H1 (cell line): ENCODE results near the gene CCDC91. TPM values are rescaled to one million over a fixed set of nuclear protein-coding genes. Genes with fewer than 3 reads are reported as not detected.

Experiments used
- CTCF ChIA-PET: fragments of 300-600 bp; sonication (Branson Sonifier 250); formaldehyde crosslinking; loops from one replicate; lab custom pipeline; 2021; ENCODE audit not compliant: partially characterized antibody; lab: Charles Lee
- POLR2A ChIA-PET: fragments of 300-600 bp; sonication (Branson Sonifier 250); formaldehyde crosslinking; loops from one replicate; lab custom pipeline; 2021; ENCODE audit warnings: inconsistent platforms; ENCODE audit not compliant: partially characterized antibody; lab: Charles Lee
- DNase-seq, 2 experiments: peaks; one replicate each; pipeline versions ENCODE4 v3.0.0 to v3.0.0-alpha.2; 2010 to 2022; ENCODE audit warnings: low spot score in 2 of 2, low read depth in 1 of 2, mixed read lengths in 1 of 2
- FAIRE-seq: peaks from 2 replicates; lab custom pipeline; 2011; peaks lifted over from hg19 to GRCh38; lab: Jason Lieb, UNC
- H2AFZ ChIP-seq: 2 replicates; pipeline ENCODE4 v1.8.1; 2012; ENCODE audit warnings: low read length, inconsistent platforms
- H2AK5ac ChIP-seq: 2 replicates; pipeline ENCODE4 v1.6.1; 2013; ENCODE audit warnings: low read depth, low read length
- H2BK120ac ChIP-seq: replicated peaks from 2 replicates; pipeline ENCODE3; 2013; ENCODE audit warnings: low read depth, low read length, inconsistent platforms
- H2BK12ac ChIP-seq: 2 replicates; pipeline ENCODE4 v1.6.1; 2013; ENCODE audit warnings: low read depth, low read length
- H2BK15ac ChIP-seq: 2 replicates; pipeline ENCODE4 v1.6.1; 2013; ENCODE audit warnings: low read length
- H2BK20ac ChIP-seq: 2 replicates; pipeline ENCODE4 v1.6.1; 2013; ENCODE audit warnings: low read length
- H2BK5ac ChIP-seq: 2 replicates; pipeline ENCODE4 v1.6.1; 2013; ENCODE audit warnings: low read depth, low read length
- H3K14ac ChIP-seq: 2 replicates; pipeline ENCODE4 v1.6.1; 2013; ENCODE audit warnings: inconsistent platforms; ENCODE audit not compliant: insufficient read length
- H3K18ac ChIP-seq: 2 replicates; pipeline ENCODE4 v1.6.1; 2013; ENCODE audit warnings: low read length; ENCODE audit errors: extremely low read depth
- H3K23ac ChIP-seq: 2 replicates; pipeline ENCODE4 v1.6.1; 2013; ENCODE audit warnings: inconsistent platforms; ENCODE audit not compliant: insufficient read length
- H3K23me2 ChIP-seq: 2 replicates; pipeline ENCODE4 v1.6.1; 2013; ENCODE audit warnings: low read depth, low read length
- H3K27ac ChIP-seq: 2 replicates; pipeline ENCODE4 v1.6.1; 2011; ENCODE audit warnings: low read depth, low read length, inconsistent platforms
- H3K27me3 ChIP-seq, 4 experiments: replicated peaks in 1 of 4; 1 replicate in 1 of 4; 2 replicates in 3 of 4; pipeline versions ENCODE4 v1.6.1 to v1.8.1; 2011 to 2013; ENCODE audit warnings: low read length in 3 of 4, mild to moderate bottlenecking in 3 of 4, inconsistent platforms in 2 of 4, mixed read lengths in 2 of 4, moderate library complexity in 1 of 4; ENCODE audit not compliant: control insufficient read depth in 3 of 4, insufficient read depth in 3 of 4; ENCODE audit errors: extremely low read depth in 1 of 4
- H3K36me3 ChIP-seq, 4 experiments: 2 replicates each; pipeline versions ENCODE4 v1.6.1 to v1.8.1; 2011 to 2013; ENCODE audit warnings: mild to moderate bottlenecking in 4 of 4, low read length in 3 of 4, moderate library complexity in 2 of 4, control low read depth in 1 of 4, inconsistent platforms in 1 of 4; ENCODE audit not compliant: insufficient read depth in 4 of 4, control insufficient read depth in 2 of 4
- H3K4ac ChIP-seq: replicated peaks from 2 replicates; pipeline ENCODE3; 2013; ENCODE audit warnings: low read length, low read depth, mixed read lengths, inconsistent platforms; ENCODE audit not compliant: insufficient read length
- H3K4me1 ChIP-seq, 4 experiments: replicated peaks in 1 of 4; 1 replicate in 1 of 4; 2 replicates in 3 of 4; pipeline versions ENCODE4 v1.6.1 to v1.8.1; 2011 to 2013; ENCODE audit warnings: low read length in 3 of 4, inconsistent platforms in 2 of 4, mixed read lengths in 1 of 4; ENCODE audit not compliant: insufficient read depth in 4 of 4, control insufficient read depth in 3 of 4
- H3K4me2 ChIP-seq, 2 experiments: 2 replicates each; pipeline versions ENCODE4 v1.6.1 to v1.8.1; 2011 to 2013; ENCODE audit warnings: low read depth in 2 of 2, low read length in 2 of 2, control low read depth in 1 of 2, inconsistent platforms in 1 of 2, mild to moderate bottlenecking in 1 of 2; ENCODE audit not compliant: insufficient read depth in 1 of 2
- H3K4me3 ChIP-seq, 4 experiments: fragments of 200-600, 300-600 bp in 1 of 4; sonication (generic), shearing (Covaris generic), sonication (Bioruptor Twin) in 1 of 4; 2 replicates each; pipeline versions ENCODE4 v1.5.1 to v1.8.1; 2011 to 2016; ENCODE audit warnings: low read length in 4 of 4, low read depth in 3 of 4, control low read depth in 2 of 4, inconsistent platforms in 2 of 4, mild to moderate bottlenecking in 2 of 4, mixed read lengths in 1 of 4, moderate library complexity in 1 of 4; ENCODE audit not compliant: insufficient read depth in 2 of 4; ENCODE audit errors: extremely low read depth in 1 of 4
- H3K56ac ChIP-seq: replicated peaks from 2 replicates; pipeline ENCODE3; 2013; ENCODE audit warnings: low read depth, mild to moderate bottlenecking, mixed read lengths, low read length, inconsistent platforms; ENCODE audit not compliant: insufficient read length
- H3K79me1 ChIP-seq: 2 replicates; pipeline ENCODE4 v1.6.1; 2013; ENCODE audit warnings: low read depth, low read length, control low read depth
- H3K79me2 ChIP-seq, 2 experiments: 2 replicates each; pipeline versions ENCODE4 v1.6.1 to v1.8.1; 2012 to 2013; ENCODE audit warnings: low read length in 2 of 2, mild to moderate bottlenecking in 2 of 2, inconsistent platforms in 1 of 2; ENCODE audit not compliant: insufficient read depth in 2 of 2, control insufficient read depth in 1 of 2
- H3K9ac ChIP-seq, 4 experiments: replicated peaks in 1 of 4; 1 replicate in 1 of 4; 2 replicates in 3 of 4; pipeline versions ENCODE4 v1.6.1 to v1.8.1; 2011 to 2013; ENCODE audit warnings: low read depth in 3 of 4, low read length in 3 of 4, control low read depth in 2 of 4, mild to moderate bottlenecking in 2 of 4, moderate library complexity in 2 of 4, inconsistent platforms in 1 of 4; ENCODE audit errors: extremely low read depth in 1 of 4
- H3K9me3 ChIP-seq, 2 experiments: 2 replicates each; pipeline versions ENCODE4 v1.6.1 to v1.8.1; 2012 to 2013; ENCODE audit warnings: mild to moderate bottlenecking in 2 of 2, moderate library complexity in 2 of 2, control low read depth in 1 of 2, inconsistent platforms in 1 of 2, low read depth in 1 of 2, low read length in 1 of 2, mixed read lengths in 1 of 2; ENCODE audit not compliant: insufficient read depth in 2 of 2
- H4K20me1 ChIP-seq, 2 experiments: replicated peaks in 1 of 2; 2 replicates each; pipeline versions ENCODE3 to v1.8.1; 2011 to 2013; ENCODE audit warnings: inconsistent platforms in 2 of 2, low read length in 2 of 2, mild to moderate bottlenecking in 1 of 2; ENCODE audit not compliant: insufficient read depth in 2 of 2, control insufficient read depth in 1 of 2
- H4K5ac ChIP-seq: 2 replicates; pipeline ENCODE4 v1.6.1; 2013; ENCODE audit warnings: low read length, low read depth, mixed read lengths, inconsistent platforms; ENCODE audit not compliant: insufficient read length
- H4K8ac ChIP-seq: 2 replicates; pipeline ENCODE4 v1.8.0; 2013; ENCODE audit warnings: mild to moderate bottlenecking, moderate library complexity, low read length, inconsistent platforms; ENCODE audit not compliant: insufficient read depth; ENCODE audit errors: extremely low read depth
- H4K91ac ChIP-seq: replicated peaks from 2 replicates; pipeline ENCODE3; 2013; ENCODE audit warnings: low read length, mixed read lengths, inconsistent platforms; ENCODE audit not compliant: insufficient read length
- CHD2 ChIP-seq: IDR thresholded peaks from 2 replicates; pipeline ENCODE4 v1.6.1; 2012; ENCODE audit warnings: low read length, improper control_type of control experiment
- HDAC2 ChIP-seq, 2 experiments: fragments of 300-600 bp in 1 of 2; sonication (generic) in 1 of 2; IDR thresholded peaks; 2 replicates each; pipeline ENCODE4 v1.6.1; 2011 to 2012; ENCODE audit warnings: low read depth in 2 of 2, low read length in 2 of 2, mild to moderate bottlenecking in 2 of 2, moderate library complexity in 2 of 2, borderline replicate concordance in 1 of 2, inconsistent platforms in 1 of 2
- RAD21 ChIP-seq, 2 experiments: IDR thresholded peaks in 1 of 2; conservative IDR thresholded peaks in 1 of 2; 2 replicates each; pipeline ENCODE4 v1.6.1; 2011; ENCODE audit warnings: low read depth in 2 of 2, low read length in 2 of 2, improper control_type of control experiment in 1 of 2, inconsistent platforms in 1 of 2, mild to moderate bottlenecking in 1 of 2, moderate library complexity in 1 of 2
- SUZ12 ChIP-seq: fragments of 200-600 bp; sonication (generic); IDR thresholded peaks from 2 replicates; pipeline ENCODE4 v1.6.1; 2012; ENCODE audit warnings: mild to moderate bottlenecking, inconsistent platforms, low read length, moderate library complexity, mixed read lengths
- TBP ChIP-seq: IDR thresholded peaks from 2 replicates; pipeline ENCODE4 v1.6.1; 2011; ENCODE audit warnings: low read depth, low read length, improper control_type of control experiment
- WGBS, 2 experiments: shearing (Covaris generic) in 1 of 2; methylation state at CpG; one replicate each; pipeline versions ENCODE4 v1.1.6 to v1.1.7; 2013 to 2015; ENCODE audit warnings: low lambda C conversion rate in 2 of 2, mixed read lengths in 2 of 2, inconsistent platforms in 1 of 2, low coverage in 1 of 2, missing lambda C conversion rate in 1 of 2; ENCODE audit not compliant: insufficient replicate concordance in 2 of 2, insufficient coverage in 1 of 2, insufficient read length in 1 of 2; ENCODE audit errors: extremely low coverage in 1 of 2, missing lambda C conversion rate in 1 of 2; 5-methylcytosine and 5-hydroxymethylcytosine counted together
- polyA plus RNA-seq, 7 experiments: library from polyadenylated mRNA; depleted of rRNA in 3 of 7; stranded (reverse) in 5 of 7; unstranded in 2 of 7; fragments of >200 nt in 5 of 7; fragments of 200-250 nt in 2 of 7; gene quantifications; 1 replicate in 5 of 7; 2 replicates in 1 of 7; 4 replicates in 1 of 7; pipeline versions ENCODE4 v1.2.1 to v1.2.3, GENCODE V29; 2011 to 2013; ENCODE audit warnings: missing spikeins in 2 of 7, mixed read lengths in 2 of 7
- total RNA-seq: library from RNA; stranded (reverse); fragmentation: NEBNext Ultra II Directional; extraction: Animal tissue kit (Norgen Biotek cat#: 25700); gene quantifications from 2 replicates; pipeline ENCODE4 v1.2.1, GENCODE V29; 2021

CCDC91 gene
- total and polyA plus RNA-seq, 2 of the 8 experiments (the other 6 are each of a cell fraction or from before 2014, with no cell fraction given): 8.6 to 23.1 TPM

- Histone ChIP-seq H2BK12ac (no peak overlapping the region), H2BK15ac (no peak overlapping the region), H3K9me3 (no peaks in the 10 kb centered on the region), H3K27me3 (no peaks in the 10 kb centered on the region), H3K79me1 (no peaks in the 10 kb centered on the region), H2BK20ac (no peak overlapping the region), H3K56ac (no peak overlapping the region), H2BK120ac (no peak overlapping the region), H2BK5ac (no peak overlapping the region), H3K4me3 (no peak overlapping the region), H4K20me1 (no peaks in the 10 kb centered on the region), H3K4ac (no peak overlapping the region), H2AK5ac (no peak overlapping the region), H4K8ac (no peak overlapping the region), H3K27ac (no peak overlapping the region), H3K36me3 (peaks cover 0 to 6% (median 1%) of the 10 kb centered on the region in 4 experiments; a peak in 2 of 8 replicates), H3K14ac (no peak overlapping the region), H3K4me2 (no peak overlapping the region), H4K91ac (no peak overlapping the region), H3K18ac (no peak overlapping the region), H3K4me1 (0 out of 7 replicates have a peak, but pooled peaks cover 0 to 2% (median 0%) of the 10 kb centered on the region in 4 experiments), H3K23ac (no peak overlapping the region), H3K9ac (no peak overlapping the region), H4K5ac (no peak overlapping the region), H3K23me2 (no peaks in the 10 kb centered on the region), H2AFZ (no peak overlapping the region), H3K79me2 (no peaks in the 10 kb centered on the region)
- ChIA-PET CTCF (interaction anchor here (0.6 kb wide), 2 partner anchors 471 to 581 kb away, joined by 3 read pairs; no protein-coding TSS in a partner anchor), POLR2A (no interaction called here)
- 86% methylated on average over 1 of the region's 1 CpG; no CpG with 5 or more reads in 1 of the 2 experiments for WGBS, 2 experiments
- FAIRE-seq (no peak), DNase-seq (no peak)
- TF ChIP-seq SUZ12: no peak
- TF ChIP-seq TBP: no peak
- no peak for TF ChIP-seq RAD21 (IDR thresholded peaks at IDR 0.05 in 1 of 2, conservative IDR thresholded peaks at IDR 0.05 in 1 of 2; ENCODE audit: low read depth in 2 of 2, low read length in 2 of 2)
- TF ChIP-seq HDAC2 (IDR thresholded peaks at IDR 0.05; ENCODE audit: borderline replicate concordance in 1 of 2, low read depth in 2 of 2, low read length in 2 of 2): no peak
- no peak for TF ChIP-seq CHD2
Measured at GRCh38 chr12:28313631-28314030, 123.4 kb downstream of the CCDC91 start.
